Mammary epithelial cell (primary cell): ENCODE results near the gene TACR1.

Experiments used
- EZH2 ChIP-seq: IDR thresholded peaks from 2 replicates; pipeline ENCODE4 v1.6.1; 2012; ENCODE audit warnings: low read length, inconsistent platforms, borderline replicate concordance
- TF ChIP-seq, protein P1 (sequence below), 2 donors: IDR thresholded peaks in 1 of 2; conservative IDR thresholded peaks in 1 of 2; 2 replicates each; pipeline ENCODE4 v1.5.1; 2011 to 2012; ENCODE audit warnings: inconsistent platforms in 2 of 2, low read length in 2 of 2, mild to moderate bottlenecking in 2 of 2, control low read depth in 1 of 2, low read depth in 1 of 2; ENCODE audit not compliant: insufficient read depth in 1 of 2; ENCODE audit errors: extremely low read depth in 1 of 2

DNA sequence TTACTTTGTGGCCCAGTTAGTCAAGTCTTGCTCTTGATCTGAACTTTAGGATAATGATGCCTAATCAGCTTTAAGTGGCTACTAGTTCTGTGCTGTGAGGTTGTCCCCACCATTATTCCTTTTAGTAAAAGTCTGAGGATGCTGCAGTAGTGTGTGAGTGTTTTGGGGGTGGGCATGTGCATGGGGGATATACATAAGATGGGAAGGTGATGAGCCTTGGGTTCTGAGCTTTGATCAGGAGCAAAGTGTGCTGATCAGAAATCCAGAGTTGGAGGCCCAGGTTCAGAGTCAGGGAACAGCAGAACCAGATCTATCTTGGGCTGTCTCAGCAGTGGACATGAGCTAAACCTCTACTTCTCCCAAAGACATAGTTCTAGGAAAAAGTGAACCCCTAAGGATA is 174.1 kb downstream of the TACR1 start:
- TF ChIP-seq, protein P1, sequence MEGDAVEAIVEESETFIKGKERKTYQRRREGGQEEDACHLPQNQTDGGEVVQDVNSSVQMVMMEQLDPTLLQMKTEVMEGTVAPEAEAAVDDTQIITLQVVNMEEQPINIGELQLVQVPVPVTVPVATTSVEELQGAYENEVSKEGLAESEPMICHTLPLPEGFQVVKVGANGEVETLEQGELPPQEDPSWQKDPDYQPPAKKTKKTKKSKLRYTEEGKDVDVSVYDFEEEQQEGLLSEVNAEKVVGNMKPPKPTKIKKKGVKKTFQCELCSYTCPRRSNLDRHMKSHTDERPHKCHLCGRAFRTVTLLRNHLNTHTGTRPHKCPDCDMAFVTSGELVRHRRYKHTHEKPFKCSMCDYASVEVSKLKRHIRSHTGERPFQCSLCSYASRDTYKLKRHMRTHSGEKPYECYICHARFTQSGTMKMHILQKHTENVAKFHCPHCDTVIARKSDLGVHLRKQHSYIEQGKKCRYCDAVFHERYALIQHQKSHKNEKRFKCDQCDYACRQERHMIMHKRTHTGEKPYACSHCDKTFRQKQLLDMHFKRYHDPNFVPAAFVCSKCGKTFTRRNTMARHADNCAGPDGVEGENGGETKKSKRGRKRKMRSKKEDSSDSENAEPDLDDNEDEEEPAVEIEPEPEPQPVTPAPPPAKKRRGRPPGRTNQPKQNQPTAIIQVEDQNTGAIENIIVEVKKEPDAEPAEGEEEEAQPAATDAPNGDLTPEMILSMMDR (conservative IDR thresholded peaks at IDR 0.05 in 1 of 2, IDR thresholded peaks at IDR 0.05 in 1 of 2; ENCODE audit: extremely low read depth in 1 of 2, insufficient read depth in 1 of 2, low read depth in 1 of 2, low read length in 2 of 2) = no peak
- TF ChIP-seq EZH2 = no peak
